Measurements from ENCODE around the gene TIAM2.
"Not testable (repeated sequence)": the region's sequence is repeated elsewhere in the genome, so short reads cannot be mapped to it uniquely, and the experiment has no call there.

Gene TIAM2

GRCh38 chr6:154991207-154991606 lies 3.9 kb upstream of the TIAM2 start:
- DNase-seq: no peak

- no peak for DNase-seq
Measured at GRCh38 chr6:154993026-154993425, 2.1 kb upstream of the TIAM2 start.

- no peak for DNase-seq
Measured at GRCh38 chr6:154993710-154994109, 1.4 kb upstream of the TIAM2 start.

GRCh38 chr6:154994836-154995253 lies 270 bp upstream of the TIAM2 start:
- no peak for DNase-seq

GRCh38 chr6:154996016-154996590 lies 988 bp downstream of the TIAM2 start:
- no peak for DNase-seq

GRCh38 chr6:154996841-154997311 lies 1.8 kb downstream of the TIAM2 start:
- DNase-seq: no peak

- no peak for DNase-seq
Measured at GRCh38 chr6:154998855-154999254, 3.7 kb downstream of the TIAM2 start.

GRCh38 chr6:155001482-155001881 lies 6.4 kb downstream of the TIAM2 start:
- DNase-seq: no peak

GRCh38 chr6:155001934-155002333 lies 6.8 kb downstream of the TIAM2 start:
- DNase-seq: no peak

- no peak for DNase-seq
Measured at GRCh38 chr6:155003476-155003875, 8.4 kb downstream of the TIAM2 start.

- no peak for DNase-seq
Measured at GRCh38 chr6:155004017-155004416, 8.9 kb downstream of the TIAM2 start.

GRCh38 chr6:155004576-155005372 lies 9.7 kb downstream of the TIAM2 start:
- no peak for DNase-seq

GRCh38 chr6:155008625-155009024 lies 13.5 kb downstream of the TIAM2 start:
- DNase-seq: no peak

GRCh38 chr6:155010940-155011339 lies 15.8 kb downstream of the TIAM2 start:
- DNase-seq: no peak

- DNase-seq: no peak
Measured at GRCh38 chr6:155011809-155012291, 16.7 kb downstream of the TIAM2 start.

- no peak for DNase-seq
Measured at GRCh38 chr6:155013457-155013876, 18.4 kb downstream of the TIAM2 start.

GRCh38 chr6:155014137-155014536 lies 19.0 kb downstream of the TIAM2 start:
- no peak for DNase-seq

GRCh38 chr6:155014670-155015300 lies 19.7 kb downstream of the TIAM2 start:
- no peak for DNase-seq

GRCh38 chr6:155018415-155018814 lies 23.3 kb downstream of the TIAM2 start:
- DNase-seq: not testable (repeated sequence)

GRCh38 chr6:155021680-155022079 lies 26.6 kb downstream of the TIAM2 start:
- DNase-seq: no peak

GRCh38 chr6:155022721-155023120 lies 27.6 kb downstream of the TIAM2 start:
- no peak for DNase-seq

- DNase-seq: no peak
Measured at GRCh38 chr6:155023717-155024116, 28.6 kb downstream of the TIAM2 start.

GRCh38 chr6:155024391-155025027 lies 29.4 kb downstream of the TIAM2 start:
- no peak for DNase-seq
